ENCODE results near the gene MAPK11. TPM values are rescaled to one million over a fixed set of nuclear protein-coding genes. Genes with fewer than 3 reads are reported as not detected.
A peak's percentile ranks its signal among the peaks of the same experiment; 100 is the strongest.

The MAPK11 gene
- total RNA-seq, 2 donors from 2014 or later = 10.2 to 15.1 TPM

GRCh38 chr22:50244420-50245213 lies 25.6 kb downstream of the MAPK11 start, which contains the start of gene TUBGCP6:
Gene TUBGCP6 (minus strand): TSS chr22:50245023. CDS start chr22:50244459, 564 bp downstream.
- Mint-ChIP-seq H3K36me3 (peaks cover 6% of the 10 kb centered on the region), H3K27ac (peak within 1 kb of the TSS; percentile 94), H3K9me3 (no peaks in the 10 kb centered on the region), H3K4me1 (ENCODE audit: low read depth in 2 of 2) (peaks cover 26 to 35% of the 10 kb centered on the region in 2 donors), H3K4me3 (peak within 1 kb of the TSS; percentile 98), H3K27me3 (no peaks in the 10 kb centered on the region)
- peak; percentile 94 to 95 for ATAC-seq
- peak; percentile 95 for DNase-seq (ENCODE audit: low spot score)

- no peak for ATAC-seq
- peak overlapping the region; percentile 98 for H3K4me3 Mint-ChIP-seq
- H3K27me3 Mint-ChIP-seq = no peaks in the 10 kb centered on the region
- peaks cover 26 to 35% of the 10 kb centered on the region in 2 donors for H3K4me1 Mint-ChIP-seq (ENCODE audit: low read depth in 2 of 2)
- DNase-seq (ENCODE audit: low spot score) = no peak
- peak overlapping the region; percentile 94 for H3K27ac Mint-ChIP-seq
- no peaks in the 10 kb centered on the region for H3K9me3 Mint-ChIP-seq
- peaks cover 6% of the 10 kb centered on the region for H3K36me3 Mint-ChIP-seq
Observed at GRCh38 chr22:50243685-50244419, 26.3 kb downstream of the MAPK11 start.

- Mint-ChIP-seq H3K4me3 (peak overlapping the region; percentile 98), H3K27ac (peak overlapping the region; percentile 94), H3K9me3 (no peaks in the 10 kb centered on the region), H3K4me1 (ENCODE audit: low read depth in 2 of 2) (peaks cover 20 to 34% of the 10 kb centered on the region in 2 donors), H3K36me3 (peaks cover 6% of the 10 kb centered on the region), H3K27me3 (no peaks in the 10 kb centered on the region)
- no peak for DNase-seq (ENCODE audit: low spot score)
- ATAC-seq = no peak
Observed at GRCh38 chr22:50242406-50242949, 27.7 kb downstream of the MAPK11 start.

GRCh38 chr22:50238755-50239154 lies 31.4 kb downstream of the MAPK11 start:
- no peaks in the 10 kb centered on the region for H3K36me3 Mint-ChIP-seq

GRCh38 chr22:50236731-50237409 lies 33.3 kb downstream of the MAPK11 start:
- Mint-ChIP-seq H3K27me3 (no peaks in the 10 kb centered on the region), H3K4me3 (no peak overlapping the region), H3K36me3 (no peaks in the 10 kb centered on the region), H3K27ac (no peak overlapping the region), H3K9me3 (no peaks in the 10 kb centered on the region), H3K4me1 (ENCODE audit: low read depth in 2 of 2) (peaks cover 20 to 39% of the 10 kb centered on the region in 2 donors)
- DNase-seq (ENCODE audit: low spot score) = no peak
- ATAC-seq = no peak

More at GRCh38 chr22:50238755-50239154, 31.4 kb downstream of the MAPK11 start:
- ATAC-seq (no peak), DNase-seq (ENCODE audit: low spot score) (no peak)
- peaks cover 20 to 46% of the 10 kb centered on the region in 2 donors for H3K4me1 Mint-ChIP-seq (ENCODE audit: low read depth in 2 of 2)
- no peaks in the 10 kb centered on the region for H3K9me3 Mint-ChIP-seq
- H3K27me3 Mint-ChIP-seq = no peaks in the 10 kb centered on the region
- no peak overlapping the region for H3K27ac Mint-ChIP-seq
- H3K4me3 Mint-ChIP-seq = no peak overlapping the region

- no peak for ATAC-seq
- DNase-seq (ENCODE audit: low spot score) = no peak
- no peaks in the 10 kb centered on the region for H3K9me3 Mint-ChIP-seq
- H3K4me3 Mint-ChIP-seq = no peak overlapping the region
- H3K36me3 Mint-ChIP-seq = no peaks in the 10 kb centered on the region
- no peak overlapping the region for H3K27ac Mint-ChIP-seq
- no peaks in the 10 kb centered on the region for H3K27me3 Mint-ChIP-seq
- peaks cover 11 to 36% of the 10 kb centered on the region in 2 donors for H3K4me1 Mint-ChIP-seq (ENCODE audit: low read depth in 2 of 2)
Observed at GRCh38 chr22:50233223-50233622, 37.0 kb downstream of the MAPK11 start.

GRCh38 chr22:50232481-50233151 lies 37.6 kb downstream of the MAPK11 start:
- no peaks in the 10 kb centered on the region for H3K27me3 Mint-ChIP-seq
- ATAC-seq = no peak
- H3K4me3 Mint-ChIP-seq = no peak overlapping the region
- peaks cover 11 to 32% of the 10 kb centered on the region in 2 donors for H3K4me1 Mint-ChIP-seq (ENCODE audit: low read depth in 2 of 2)
- H3K27ac Mint-ChIP-seq = no peak overlapping the region
- H3K36me3 Mint-ChIP-seq = no peaks in the 10 kb centered on the region
- no peak for DNase-seq (ENCODE audit: low spot score)
- no peaks in the 10 kb centered on the region for H3K9me3 Mint-ChIP-seq

- H3K9me3 Mint-ChIP-seq = no peaks in the 10 kb centered on the region
- no peak overlapping the region for H3K27ac Mint-ChIP-seq
- H3K27me3 Mint-ChIP-seq = no peaks in the 10 kb centered on the region
- H3K4me3 Mint-ChIP-seq = no peak overlapping the region
- peaks cover 1 to 17% of the 10 kb centered on the region in 2 donors for H3K4me1 Mint-ChIP-seq (ENCODE audit: low read depth in 2 of 2)
- H3K36me3 Mint-ChIP-seq = no peaks in the 10 kb centered on the region
- ATAC-seq (no peak), DNase-seq (ENCODE audit: low spot score) (no peak)
Observed at GRCh38 chr22:50229370-50229769, 40.8 kb downstream of the MAPK11 start.

- peak overlapping the region in 1 of 2 donors; percentile 54 for H3K27ac Mint-ChIP-seq
- no peak for ATAC-seq
- no peak for DNase-seq (ENCODE audit: low spot score)
- H3K27me3 Mint-ChIP-seq = no peaks in the 10 kb centered on the region
- no peaks in the 10 kb centered on the region for H3K9me3 Mint-ChIP-seq
- H3K4me1 Mint-ChIP-seq (ENCODE audit: low read depth in 2 of 2) = peaks cover 0 to 10% of the 10 kb centered on the region in 2 donors
- no peak overlapping the region for H3K4me3 Mint-ChIP-seq
- no peaks in the 10 kb centered on the region for H3K36me3 Mint-ChIP-seq
Observed at GRCh38 chr22:50228366-50228765, 41.8 kb downstream of the MAPK11 start.

- ATAC-seq = no peak
- peaks cover 0 to 10% of the 10 kb centered on the region in 2 donors for H3K4me1 Mint-ChIP-seq (ENCODE audit: low read depth in 2 of 2)
- no peaks in the 10 kb centered on the region for H3K36me3 Mint-ChIP-seq
- H3K9me3 Mint-ChIP-seq = no peaks in the 10 kb centered on the region
- H3K27me3 Mint-ChIP-seq = no peaks in the 10 kb centered on the region
- no peak overlapping the region for H3K27ac Mint-ChIP-seq
- no peak overlapping the region for H3K4me3 Mint-ChIP-seq
- DNase-seq (ENCODE audit: low spot score) = no peak
Observed at GRCh38 chr22:50227579-50228215, 42.5 kb downstream of the MAPK11 start.

- H3K4me3 Mint-ChIP-seq = no peak overlapping the region
- no peaks in the 10 kb centered on the region for H3K9me3 Mint-ChIP-seq
- peaks cover 0 to 10% of the 10 kb centered on the region in 2 donors for H3K4me1 Mint-ChIP-seq (ENCODE audit: low read depth in 2 of 2)
Observed at GRCh38 chr22:50226875-50227165, 43.4 kb downstream of the MAPK11 start.

GRCh38 chr22:50226063-50226874 lies 43.9 kb downstream of the MAPK11 start:
- Mint-ChIP-seq H3K27me3 (no peaks in the 10 kb centered on the region), H3K9me3 (no peaks in the 10 kb centered on the region), H3K4me1 (ENCODE audit: low read depth in 2 of 2) (peaks cover 0 to 10% of the 10 kb centered on the region in 2 donors), H3K27ac (no peak overlapping the region), H3K36me3 (no peaks in the 10 kb centered on the region), H3K4me3 (no peak overlapping the region)
- ATAC-seq (no peak), DNase-seq (ENCODE audit: low spot score) (no peak)

More at GRCh38 chr22:50226875-50227165, 43.4 kb downstream of the MAPK11 start:
- Mint-ChIP-seq H3K27ac (no peak overlapping the region), H3K36me3 (no peaks in the 10 kb centered on the region), H3K27me3 (no peaks in the 10 kb centered on the region)
- no peak for ATAC-seq
- DNase-seq (ENCODE audit: low spot score) = no peak

All from natural killer cell treated with Interleukin-12 subunit alpha and Interleukin-12 subunit beta and Interleukin-15 and Interleukin-18, amount 100 ng/mL, for 72 hours (primary cell).